ENCODE results near the gene ADIPOR1. TPM values are rescaled to one million over a fixed set of nuclear protein-coding genes. Genes with fewer than 3 reads are reported as not detected.
A peak's percentile ranks its signal among the peaks of the same experiment; 100 is the strongest.
"Not testable (repeated sequence)": the region's sequence is repeated elsewhere in the genome, so short reads cannot be mapped to it uniquely, and the experiment has no call there.

The ADIPOR1 gene, protein sequence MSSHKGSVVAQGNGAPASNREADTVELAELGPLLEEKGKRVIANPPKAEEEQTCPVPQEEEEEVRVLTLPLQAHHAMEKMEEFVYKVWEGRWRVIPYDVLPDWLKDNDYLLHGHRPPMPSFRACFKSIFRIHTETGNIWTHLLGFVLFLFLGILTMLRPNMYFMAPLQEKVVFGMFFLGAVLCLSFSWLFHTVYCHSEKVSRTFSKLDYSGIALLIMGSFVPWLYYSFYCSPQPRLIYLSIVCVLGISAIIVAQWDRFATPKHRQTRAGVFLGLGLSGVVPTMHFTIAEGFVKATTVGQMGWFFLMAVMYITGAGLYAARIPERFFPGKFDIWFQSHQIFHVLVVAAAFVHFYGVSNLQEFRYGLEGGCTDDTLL
- total RNA-seq: 40.4 and 42.1 TPM in 2 replicates
- long read RNA-seq, transcript ADIPOR1-201 (8 exons, 2,177 nt): major isoform, 36 of 53 reads
- long read RNA-seq, partial matches to known transcripts: 9 of 53 reads
- long read RNA-seq, other reads (novel, unspliced or antisense): 7 of 53 reads

DNA sequence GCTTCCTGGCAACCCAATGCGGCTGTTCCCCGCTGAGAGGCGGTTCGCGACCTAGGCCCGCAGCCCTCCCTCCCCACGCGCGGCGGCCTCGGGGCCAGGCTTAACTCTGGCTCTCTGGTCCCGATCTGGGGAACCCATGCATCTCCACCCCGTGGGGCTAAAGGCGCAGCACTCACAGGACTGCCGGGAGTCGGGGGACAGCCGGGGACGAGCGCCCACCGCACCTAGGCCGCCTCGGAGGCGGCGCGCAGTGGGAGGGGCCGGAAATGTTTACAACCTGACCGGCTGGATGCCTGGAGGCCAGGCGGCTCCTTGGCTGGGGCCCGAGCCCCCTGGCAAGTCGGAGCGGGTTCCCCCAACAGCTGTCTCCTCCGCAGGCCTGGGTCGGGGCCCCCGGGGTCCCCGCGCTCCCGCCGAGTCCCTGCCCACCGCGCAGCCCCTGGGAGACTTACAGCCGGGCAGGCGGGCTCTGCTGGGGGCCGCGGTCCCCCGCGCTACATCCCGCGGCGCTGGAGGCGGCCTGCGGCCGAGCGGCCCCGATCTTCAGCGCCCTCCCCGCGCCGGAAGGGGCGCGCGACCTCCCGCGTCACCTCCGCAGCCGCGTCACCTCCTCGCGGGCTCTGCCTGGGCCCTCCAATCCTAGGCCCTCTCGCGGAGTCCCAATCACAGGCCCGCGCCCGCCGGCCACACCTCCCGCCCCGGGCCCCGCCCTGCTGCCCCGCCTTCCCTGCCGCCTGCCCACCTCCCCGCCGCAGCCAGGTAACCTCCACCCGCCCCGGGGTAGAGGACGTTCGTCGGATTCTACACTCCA lies at the start of gene ADIPOR1:
ADIPOR1 (minus strand) TSS at position 580 of the 811 bp plus-strand sequence. CDS start 7,242 bp downstream, outside the sequence.
- Mint-ChIP-seq H3K4me3 (peak within 1 kb of the TSS; percentile 87), H3K36me3 (ENCODE audit: low read depth) (no peaks in the 10 kb centered on the region), H3K9me3 (no peaks in the 10 kb centered on the region), H3K4me1 (peaks cover 21% of the 10 kb centered on the region), H3K27me3 (ENCODE audit: low read depth) (no peaks in the 10 kb centered on the region), H3K27ac (ENCODE audit: unreplicated experiment) (peak within 1 kb of the TSS; percentile 37)
- DNase-seq (ENCODE audit: low read depth, low spot score): peak; percentile 76
- TF ChIP-seq, protein P1, sequence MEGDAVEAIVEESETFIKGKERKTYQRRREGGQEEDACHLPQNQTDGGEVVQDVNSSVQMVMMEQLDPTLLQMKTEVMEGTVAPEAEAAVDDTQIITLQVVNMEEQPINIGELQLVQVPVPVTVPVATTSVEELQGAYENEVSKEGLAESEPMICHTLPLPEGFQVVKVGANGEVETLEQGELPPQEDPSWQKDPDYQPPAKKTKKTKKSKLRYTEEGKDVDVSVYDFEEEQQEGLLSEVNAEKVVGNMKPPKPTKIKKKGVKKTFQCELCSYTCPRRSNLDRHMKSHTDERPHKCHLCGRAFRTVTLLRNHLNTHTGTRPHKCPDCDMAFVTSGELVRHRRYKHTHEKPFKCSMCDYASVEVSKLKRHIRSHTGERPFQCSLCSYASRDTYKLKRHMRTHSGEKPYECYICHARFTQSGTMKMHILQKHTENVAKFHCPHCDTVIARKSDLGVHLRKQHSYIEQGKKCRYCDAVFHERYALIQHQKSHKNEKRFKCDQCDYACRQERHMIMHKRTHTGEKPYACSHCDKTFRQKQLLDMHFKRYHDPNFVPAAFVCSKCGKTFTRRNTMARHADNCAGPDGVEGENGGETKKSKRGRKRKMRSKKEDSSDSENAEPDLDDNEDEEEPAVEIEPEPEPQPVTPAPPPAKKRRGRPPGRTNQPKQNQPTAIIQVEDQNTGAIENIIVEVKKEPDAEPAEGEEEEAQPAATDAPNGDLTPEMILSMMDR (conservative IDR thresholded peaks at IDR 0.05): peak; percentile 18

GRCh38 chr1:203006948-203007871 lies 49.1 kb upstream of the ADIPOR1 start, which contains the start of gene TMEM183A:
Gene TMEM183A (plus strand): TSS chr1:203007374. CDS start chr1:203007466, 92 bp downstream.
- peak within 1 kb of the TSS; percentile 98 for H3K27ac Mint-ChIP-seq (ENCODE audit: unreplicated experiment)
- H3K9me3 Mint-ChIP-seq: no peaks in the 10 kb centered on the region
- peaks cover 25% of the 10 kb centered on the region for H3K4me1 Mint-ChIP-seq
- TF ChIP-seq, protein P1 (conservative IDR thresholded peaks at IDR 0.05): no peak
- H3K4me3 Mint-ChIP-seq: peak within 1 kb of the TSS; percentile 97
- DNase-seq (ENCODE audit: low read depth, low spot score): peak; percentile 90
- peaks cover 2% of the 10 kb centered on the region for H3K27me3 Mint-ChIP-seq (ENCODE audit: low read depth)
- H3K36me3 Mint-ChIP-seq (ENCODE audit: low read depth): peaks cover 10% of the 10 kb centered on the region

DNA sequence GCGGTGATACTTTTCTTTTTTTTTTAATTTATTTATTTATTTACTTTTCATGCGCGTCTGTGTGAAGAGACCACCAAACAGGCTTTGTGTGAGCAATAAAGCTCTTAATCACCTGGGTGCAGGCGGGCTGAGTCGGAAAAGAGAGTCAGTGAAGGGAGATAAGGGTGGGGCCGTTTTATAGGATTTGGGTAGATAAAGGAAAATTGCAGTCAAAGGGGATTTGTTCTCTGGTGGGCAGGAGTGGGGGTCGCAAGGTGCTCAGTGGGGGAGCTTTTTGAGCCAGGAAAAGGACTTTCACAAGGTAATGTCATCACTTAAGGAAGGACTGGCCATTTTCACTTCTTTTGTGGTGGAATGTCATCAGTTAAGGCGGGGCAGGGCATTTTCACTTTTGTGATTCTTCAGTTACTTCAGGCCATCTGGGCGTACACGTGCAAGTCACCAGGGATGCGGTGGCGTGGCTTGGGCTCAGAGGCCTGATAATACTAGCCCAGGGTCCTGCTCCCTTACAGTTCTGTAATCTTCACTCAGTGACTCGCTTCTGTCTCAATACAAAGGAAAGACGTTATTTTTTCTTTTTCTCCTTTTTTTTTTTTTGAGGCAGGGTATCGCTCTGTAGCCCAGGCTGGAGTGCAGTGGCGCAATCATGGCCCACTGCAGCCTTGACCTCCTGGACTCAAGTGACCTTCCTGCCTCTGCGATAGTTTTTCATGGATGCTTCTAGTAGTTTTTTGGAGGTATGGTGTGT lies 47.5 kb upstream of the ADIPOR1 start:
- not testable (repeated sequence) for H3K36me3 Mint-ChIP-seq (ENCODE audit: low read depth); H3K27me3 Mint-ChIP-seq (ENCODE audit: low read depth)

GRCh38 chr1:203002951-203003350 lies 44.8 kb upstream of the ADIPOR1 start:
- no peak overlapping the region for H3K27ac Mint-ChIP-seq (ENCODE audit: unreplicated experiment)

More for the DNA sequence above, 47.5 kb upstream of the ADIPOR1 start:
- H3K9me3 Mint-ChIP-seq; DNase-seq (ENCODE audit: low read depth, low spot score); H3K27ac Mint-ChIP-seq (ENCODE audit: unreplicated experiment): not testable (repeated sequence)
- H3K4me3 Mint-ChIP-seq: peak overlapping the region; percentile 97
- H3K4me1 Mint-ChIP-seq: peaks cover 25% of the 10 kb centered on the region

GRCh38 chr1:203001986-203002385 lies 43.9 kb upstream of the ADIPOR1 start:
- DNase-seq (ENCODE audit: low read depth, low spot score): no peak
- H3K9me3 Mint-ChIP-seq: no peaks in the 10 kb centered on the region
- H3K4me3 Mint-ChIP-seq: no peak overlapping the region
- H3K27ac Mint-ChIP-seq (ENCODE audit: unreplicated experiment): no peak overlapping the region
- TF ChIP-seq, protein P1 (conservative IDR thresholded peaks at IDR 0.05): no peak
- peaks cover 37% of the 10 kb centered on the region for H3K27me3 Mint-ChIP-seq (ENCODE audit: low read depth)
- H3K36me3 Mint-ChIP-seq (ENCODE audit: low read depth): no peaks in the 10 kb centered on the region
- H3K4me1 Mint-ChIP-seq: peaks cover 9% of the 10 kb centered on the region

More at GRCh38 chr1:203002951-203003350, 44.8 kb upstream of the ADIPOR1 start:
- Mint-ChIP-seq H3K4me1 (peaks cover 15% of the 10 kb centered on the region), H3K36me3 (ENCODE audit: low read depth) (no peaks in the 10 kb centered on the region), H3K9me3 (no peaks in the 10 kb centered on the region), H3K4me3 (no peak overlapping the region), H3K27me3 (ENCODE audit: low read depth) (peaks cover 27% of the 10 kb centered on the region)
- DNase-seq (ENCODE audit: low read depth, low spot score): no peak
- TF ChIP-seq, protein P1 (conservative IDR thresholded peaks at IDR 0.05): no peak

Measured in neural crest cell (in vitro differentiated cells).